Measurements from ENCODE around the gene PRKG1. TPM values are rescaled to one million over a fixed set of nuclear protein-coding genes. Genes with fewer than 3 reads are reported as not detected.

Gene PRKG1
- total RNA-seq, 1 experiment from 2014 or later, result 16.5 TPM

- DNase-seq (ENCODE audit: low spot score), result no peak
- no peak for TF ChIP-seq ZMAT4 (CRISPR knock-in tag; IDR thresholded peaks at IDR 0.05)
- TF ChIP-seq NR3C1 (CRISPR knock-in tag; conservative IDR thresholded peaks at IDR 0.05; ENCODE audit: low read depth), result no peak
- TF ChIP-seq ATF3 (CRISPR knock-in tag; conservative IDR thresholded peaks at IDR 0.05), result no peak
- TF ChIP-seq ARID4B (CRISPR knock-in tag; IDR thresholded peaks at IDR 0.05; ENCODE audit: borderline replicate concordance), result no peak
- TF ChIP-seq ZNF232 (CRISPR knock-in tag; IDR thresholded peaks at IDR 0.05), result no peak
- no peak for TF ChIP-seq SOX15 (CRISPR knock-in tag; IDR thresholded peaks at IDR 0.05)
- no peak for TF ChIP-seq ATF6 (CRISPR knock-in tag; IDR thresholded peaks at IDR 0.05)
- TF ChIP-seq CREM (CRISPR knock-in tag; IDR thresholded peaks at IDR 0.05), result no peak
- no peak for TF ChIP-seq ZNF121 (CRISPR knock-in tag; IDR thresholded peaks at IDR 0.05)
- TF ChIP-seq ZBTB21 (CRISPR knock-in tag; IDR thresholded peaks at IDR 0.05; ENCODE audit: borderline replicate concordance), result no peak
- TF ChIP-seq RORB (CRISPR knock-in tag; IDR thresholded peaks at IDR 0.05), result no peak
- no peak for TF ChIP-seq AFF4 (CRISPR knock-in tag; IDR thresholded peaks at IDR 0.05; ENCODE audit: borderline replicate concordance)
- no peak for TF ChIP-seq E2F5 (CRISPR knock-in tag; IDR thresholded peaks at IDR 0.05)
- no peak for TF ChIP-seq JUN (CRISPR knock-in tag; IDR thresholded peaks at IDR 0.05)
- peaks cover 68% of the 10 kb centered on the region for H3K4me1 Mint-ChIP-seq
- H3K9me3 Mint-ChIP-seq, result peaks cover 22% of the 10 kb centered on the region
- ChIA-PET POLR2A (no interaction called here), CTCF (no interaction called here)
- no peaks in the 10 kb centered on the region; the same call in 1 of the 2 replicates for H3K27me3 Mint-ChIP-seq (ENCODE audit: low read depth)
- peaks cover 11% of the 10 kb centered on the region for H3K36me3 Mint-ChIP-seq
- no peak for ATAC-seq
- no peak overlapping the region for H3K4me3 Mint-ChIP-seq
- H3K27ac Mint-ChIP-seq, result no peak overlapping the region
These were observed 1135.9 kb downstream of the PRKG1 start for GRCh38 chr10:52210161-52210560.

- Mint-ChIP-seq H3K27ac (0 out of 2 replicates have a peak overlapping the region, but pooled peaks have one; percentile 80), H3K4me3 (no peak overlapping the region), H3K27me3 (ENCODE audit: low read depth) (no peaks in the 10 kb centered on the region; the same call in 1 of the 2 replicates), H3K4me1 (peaks cover 70% of the 10 kb centered on the region), H3K36me3 (no peaks in the 10 kb centered on the region), H3K9me3 (peaks cover 4% of the 10 kb centered on the region)
- ChIA-PET CTCF (no interaction called here), POLR2A (no interaction called here)
- ATAC-seq, result peak; percentile 52
- DNase-seq (ENCODE audit: low spot score), result no peak
- TF ChIP-seq NR2C2 (CRISPR knock-in tag; IDR thresholded peaks at IDR 0.05) (no peak), MYBL2 (CRISPR knock-in tag; IDR thresholded peaks at IDR 0.05) (no peak), ERG (CRISPR knock-in tag; IDR thresholded peaks at IDR 0.05) (no peak), E2F4 (CRISPR knock-in tag; IDR thresholded peaks at IDR 0.05; ENCODE audit: borderline replicate concordance, low read depth) (no peak), CTCF (IDR thresholded peaks at IDR 0.05) (no peak), CREM (CRISPR knock-in tag; IDR thresholded peaks at IDR 0.05) (no peak), JUN (CRISPR knock-in tag; IDR thresholded peaks at IDR 0.05) (no peak)
These were observed 1137.8 kb downstream of the PRKG1 start for GRCh38 chr10:52212062-52212461.

Measured in WTC11 (cell line).